K562 (cell line): ENCODE measurements around the gene ZNF92. TPM values are rescaled to one million over a fixed set of nuclear protein-coding genes. Genes with fewer than 3 reads are reported as not detected.

Experiments used
- CREB3L1 ChIP-seq: fragments of 450-650 bp; IDR thresholded peaks from 2 replicates; pipeline ENCODE4 v1.6.1; 2014; ENCODE audit warnings: low read depth, mild to moderate bottlenecking, moderate library complexity, borderline replicate concordance
- DACH1 ChIP-seq: fragments of 450-650 bp; IDR thresholded peaks from 2 replicates; pipeline ENCODE4 v1.6.1; 2018; ENCODE audit not compliant: partially characterized antibody
- E4F1 ChIP-seq: fragments of 250-450 bp; sonication (Bioruptor Pico); IDR thresholded peaks from 2 replicates; pipeline ENCODE4 v1.5.0; 2021; ENCODE audit warnings: mild to moderate bottlenecking, borderline replicate concordance
- FIP1L1 ChIP-seq: fragments of 200-400 bp; formaldehyde crosslinking; IDR thresholded peaks from 2 replicates; pipeline ENCODE4 v1.6.1; 2018; ENCODE audit warnings: mild to moderate bottlenecking, low read depth, low read length; ENCODE audit not compliant: poor library complexity, severe bottlenecking
- GATAD2B ChIP-seq: fragments of 450-650 bp; IDR thresholded peaks from 2 replicates; pipeline ENCODE4 v1.6.1; 2017; ENCODE audit warnings: mild to moderate bottlenecking, borderline replicate concordance
- JUND ChIP-seq, 2 experiments: IDR thresholded peaks; 2 replicates in 1 of 2; 3 replicates in 1 of 2; pipeline ENCODE4 v1.6.1; 2011; ENCODE audit warnings: borderline replicate concordance in 2 of 2, low read depth in 2 of 2, low read length in 2 of 2, improper control_type of control experiment in 1 of 2, missing biosample characterization in 1 of 2, missing genetic modification characterization in 1 of 2, missing genetic modification reagents in 1 of 2
- KAT2B ChIP-seq: IDR thresholded peaks from one replicate; pipeline ENCODE4 v1.6.1; 2012; ENCODE audit warnings: low read depth, mild to moderate bottlenecking, control low read depth, inconsistent platforms, low read length, moderate library complexity
- MED1 ChIP-seq: sonication (generic); formaldehyde crosslinking; IDR thresholded peaks from 2 replicates; pipeline ENCODE4 v1.8.1; 2023; ENCODE audit warnings: missing genetic modification reagents, borderline replicate concordance
- NCOA1 ChIP-seq: fragments of 450-650 bp; IDR thresholded peaks from 2 replicates; pipeline ENCODE4 v1.6.1; 2016; ENCODE audit warnings: low read depth
- POLR2G ChIP-seq: fragments of 200-400 bp; formaldehyde crosslinking; IDR thresholded peaks from 2 replicates; pipeline ENCODE4 v1.6.1; 2017; ENCODE audit warnings: low read depth, mild to moderate bottlenecking, antibody characterized with exemption, low read length, moderate library complexity
- SNRNP70 ChIP-seq: fragments of 200-400 bp; formaldehyde crosslinking; optimal IDR thresholded peaks from 2 replicates; pipeline ENCODE3; 2017; ENCODE audit warnings: low read depth, low read length
- TEAD2 ChIP-seq: fragments of 450-650 bp; IDR thresholded peaks from 2 replicates; pipeline ENCODE4 v1.6.1; 2016; ENCODE audit warnings: missing genetic modification characterization, control low read depth, missing compliant biosample characterization
- ZEB2 ChIP-seq: fragments of 450-650 bp; IDR thresholded peaks from 2 replicates; pipeline ENCODE4 v1.6.1; 2016
- ZFPM2 ChIP-seq: fragments of 250-450 bp; sonication (Bioruptor Pico); IDR thresholded peaks from 2 replicates; pipeline ENCODE4 v1.5.1; 2022; ENCODE audit warnings: mild to moderate bottlenecking
- ZNF124 ChIP-seq: sonication (generic); formaldehyde crosslinking; IDR thresholded peaks from 2 replicates; pipeline ENCODE4 v1.8.1; 2022; ENCODE audit warnings: missing genetic modification reagents
- ZNF146 ChIP-seq: IDR thresholded peaks from one replicate; pipeline ENCODE4 v1.6.1; 2018; ENCODE audit warnings: missing compliant biosample characterization; ENCODE audit not compliant: unreplicated experiment
- ZNF232 ChIP-seq: sonication (generic); formaldehyde crosslinking; IDR thresholded peaks from 2 replicates; pipeline ENCODE4 v1.8.0; 2022; ENCODE audit warnings: mild to moderate bottlenecking, missing genetic modification reagents
- ZNF551 ChIP-seq: fragments of 250-450 bp; sonication (Bioruptor Pico); IDR thresholded peaks from 2 replicates; pipeline ENCODE4 v1.5.0; 2021; ENCODE audit warnings: mild to moderate bottlenecking, moderate library complexity
- ZNF740 ChIP-seq, 3 experiments: fragments of 200-800 bp in 1 of 3; sonication (Bioruptor generic) in 1 of 3; sonication (generic) in 1 of 3; formaldehyde crosslinking in 1 of 3; IDR thresholded peaks; 2 replicates each; pipeline versions ENCODE4 v1.6.1 to v1.8.0; 2016 to 2022; ENCODE audit warnings: mild to moderate bottlenecking in 2 of 3, missing compliant biosample characterization in 2 of 3, missing genetic modification characterization in 2 of 3, missing genetic modification reagents in 1 of 3
- polyA plus RNA-seq, 8 experiments: library from polyadenylated mRNA; depleted of rRNA in 4 of 8; stranded (reverse) in 5 of 8; unstranded in 3 of 8; fragments of >200 nt; fragmentation: Nextera tagmentation in 2 of 8; fragmentation: Illumina TruSeq in 1 of 8; extraction: Ambion mirVana in 2 of 8; extraction: Trizol in 1 of 8; gene quantifications; 2 replicates each; pipeline versions ENCODE4 v1.2.1 to v1.2.3, GENCODE V29; 2011 to 2014; ENCODE audit warnings: inconsistent platforms in 1 of 8, missing spikeins in 1 of 8
- total RNA-seq, 7 experiments: library from RNA; depleted of rRNA in 6 of 7; stranded (reverse); fragments of >200 nt in 6 of 7; fragmentation: Illumina TruSeq in 2 of 7; extraction: Trizol in 2 of 7; gene quantifications; 2 replicates each; pipeline versions ENCODE4 v1.2.1 to v1.2.3, GENCODE V29; 2011 to 2021; ENCODE audit warnings: low replicate concordance in 1 of 7

The ZNF92 gene
- total and polyA plus RNA-seq, 9 of the 15 experiments (the other 6 are each of a cell fraction or from before 2014, with no cell fraction given) = 8.9 to 29.4 (median 12.5) TPM

- no peak for TF ChIP-seq ZNF740 (CRISPR knock-in tag; IDR thresholded peaks at IDR 0.05)
- no peak for TF ChIP-seq ZNF740 (tag; IDR thresholded peaks at IDR 0.05)
- no peak for TF ChIP-seq NCOA1
- no peak for TF ChIP-seq DACH1
- TF ChIP-seq POLR2G = peak; percentile 98
- TF ChIP-seq FIP1L1 = no peak
- TF ChIP-seq TEAD2 (tag) = no peak
- peak; percentile 54; the same call in 1 of the 2 replicates for TF ChIP-seq ZNF232 (CRISPR knock-in tag)
- TF ChIP-seq ZNF551 (CRISPR knock-in tag) = no peak
- no peak for TF ChIP-seq ZNF124 (CRISPR knock-in tag)
- TF ChIP-seq KAT2B = no peak
- no peak for TF ChIP-seq MED1 (CRISPR knock-in tag)
- TF ChIP-seq SNRNP70 = no peak
- TF ChIP-seq ZFPM2 (CRISPR knock-in tag) = 0 out of 2 replicates have a peak, but pooled peaks have one; percentile 26
- TF ChIP-seq E4F1 (CRISPR knock-in tag) = no peak
- no peak for TF ChIP-seq ZEB2
- no peak for TF ChIP-seq GATAD2B
- no peak for TF ChIP-seq ZNF146 (CRISPR knock-in tag)
- peak; percentile 78 for TF ChIP-seq CREB3L1
- 0 out of 2 replicates have a peak, but pooled peaks have one; percentile 20 for TF ChIP-seq JUND (IDR thresholded peaks at IDR 0.05; ENCODE audit: borderline replicate concordance, low read depth, low read length)
- TF ChIP-seq JUND (tag; IDR thresholded peaks at IDR 0.05; ENCODE audit: borderline replicate concordance, low read depth, low read length) = no peak
Measured at GRCh38 chr7:65373608-65374351, at the start of gene ZNF92 (continued).
